IPS DF 19.7 (cell line): ENCODE data around the gene KRT4.
A peak's percentile ranks its signal among the peaks of the same experiment; 100 is the strongest.
"Not testable (repeated sequence)": the region's sequence is repeated elsewhere in the genome, so short reads cannot be mapped to it uniquely, and the experiment has no call there.

Experiments used
- DNase-seq: peaks from one replicate; pipeline ENCODE4 v3.0.0-alpha.2; 2013; ENCODE audit warnings: low read depth, low spot score

Gene KRT4

DNA sequence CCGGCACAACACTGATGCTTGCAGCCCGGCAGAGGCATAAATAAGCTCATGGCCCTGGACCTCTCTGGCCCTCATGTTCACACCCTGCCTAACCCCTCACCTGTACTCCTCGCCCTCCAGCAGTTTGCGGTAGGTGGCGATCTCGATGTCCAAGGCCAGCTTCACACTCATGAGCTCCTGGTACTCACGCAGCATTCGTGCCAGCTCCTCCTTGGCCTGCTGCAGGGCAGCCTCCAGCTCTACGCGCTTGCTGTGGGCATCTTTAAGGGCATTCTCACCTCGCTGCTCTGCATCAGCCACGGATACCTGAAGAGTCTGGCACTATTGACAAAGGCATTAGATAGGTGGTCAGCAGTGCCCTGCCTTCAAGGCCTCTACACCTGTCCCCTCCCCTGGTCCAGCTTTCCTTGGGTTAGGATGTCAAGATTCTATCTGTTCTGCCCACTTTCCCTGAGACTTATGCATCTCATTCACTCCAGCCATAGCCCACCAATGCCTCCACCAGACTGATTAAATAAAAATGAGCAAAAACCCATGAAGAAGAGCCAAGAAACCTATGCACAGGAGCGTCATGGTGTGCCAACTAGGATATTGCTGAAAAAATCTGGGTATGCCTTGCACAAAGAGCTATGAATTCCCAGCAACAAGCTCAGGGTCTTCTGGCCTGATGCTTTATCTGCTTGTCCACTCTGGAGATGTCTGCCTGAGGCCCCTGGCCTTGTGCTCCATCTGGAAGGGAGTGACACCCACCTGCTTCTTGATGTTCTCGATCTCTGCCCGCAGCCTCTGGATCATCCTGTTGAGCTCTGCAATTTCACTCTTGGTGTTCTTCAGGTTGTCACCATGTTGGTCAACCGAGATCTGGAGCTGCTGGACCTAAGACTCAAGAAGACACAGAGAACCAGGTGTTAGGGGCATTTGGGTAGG, 6.1 kb downstream of the KRT4 start:
- no peak for DNase-seq

DNA sequence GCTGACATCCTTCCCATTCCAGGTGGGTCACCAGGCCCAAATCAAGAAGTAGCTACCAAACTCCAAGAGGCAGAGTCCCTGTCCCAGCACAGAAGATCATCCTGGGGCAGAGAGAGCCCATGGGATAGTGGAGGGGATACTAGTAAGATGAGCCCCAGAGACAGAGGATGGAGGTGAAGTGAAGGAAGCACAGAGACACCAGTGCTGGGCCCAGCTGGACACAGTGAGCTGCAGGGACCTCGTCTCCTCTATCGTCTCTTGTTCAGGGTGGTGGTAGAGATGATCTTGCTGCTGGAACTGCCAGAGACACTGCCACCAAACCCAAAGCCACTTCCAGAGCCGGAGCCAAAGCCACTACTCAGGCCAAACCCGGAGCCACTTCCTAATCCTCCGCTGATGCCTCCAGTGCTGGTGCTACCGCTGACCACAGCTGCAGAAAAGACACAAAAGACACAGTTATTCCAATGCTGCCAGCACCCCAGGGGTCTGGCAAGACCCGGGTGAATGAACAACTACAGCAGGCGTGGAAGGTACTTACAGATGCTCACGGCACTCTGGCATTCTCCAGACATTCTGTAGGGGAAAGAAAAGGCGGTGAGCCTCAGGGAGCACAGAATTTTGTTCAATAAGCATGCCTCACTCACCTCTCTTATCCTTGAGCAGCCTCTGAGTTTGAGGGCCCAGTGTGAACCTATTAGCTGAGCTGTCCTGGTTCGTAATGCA, 6.9 kb downstream of the KRT4 start:
- DNase-seq, result no peak

DNA sequence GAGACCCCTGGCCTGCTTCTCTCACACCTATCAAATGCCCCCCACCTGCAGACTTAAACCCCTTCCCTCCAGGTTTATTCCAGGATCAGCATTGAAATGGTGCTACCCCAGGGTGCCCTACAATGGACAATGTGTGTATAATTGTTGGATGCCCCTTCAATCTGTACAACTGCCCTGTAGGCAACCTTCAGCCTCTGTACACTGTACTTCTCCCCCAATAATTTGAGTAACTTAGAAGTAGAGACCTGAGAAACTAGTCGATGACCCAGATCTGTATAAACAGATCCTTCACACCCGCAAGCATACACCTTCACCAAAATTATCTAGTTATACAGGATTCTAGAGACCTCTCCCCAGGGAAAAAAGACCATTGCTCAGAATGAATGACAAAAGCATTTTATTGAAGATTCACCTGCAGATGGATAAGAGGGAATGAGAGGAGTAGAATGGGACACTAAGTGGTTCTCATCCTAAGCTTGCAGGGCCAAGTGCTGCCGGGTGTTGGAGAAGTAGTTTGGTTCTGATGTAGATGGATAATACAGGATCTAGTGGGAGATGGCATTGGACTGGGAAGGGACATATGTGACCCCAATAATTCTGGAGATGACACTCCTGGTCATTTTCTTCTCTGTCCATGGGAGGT, 7.6 kb downstream of the KRT4 start:
- no peak for DNase-seq

DNA sequence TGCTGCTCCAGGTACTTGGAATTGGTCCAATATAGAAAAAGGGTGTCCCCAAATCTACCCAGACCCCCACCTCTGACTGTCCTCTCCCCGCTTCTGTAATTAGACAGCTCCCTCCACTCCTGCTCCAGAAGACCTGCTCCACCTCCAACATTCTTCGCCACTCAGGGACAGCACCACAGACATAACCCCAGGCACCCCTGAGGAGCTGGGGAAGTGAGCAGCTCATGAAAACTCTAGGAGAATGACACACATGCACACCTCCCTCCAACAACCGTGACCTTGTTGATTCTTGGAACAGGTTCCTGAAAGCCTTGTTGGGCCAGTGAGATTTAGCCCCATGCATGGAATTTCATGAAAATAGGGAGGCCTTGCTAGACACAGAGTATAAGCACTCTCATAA, 8.2 kb downstream of the KRT4 start:
- no peak for DNase-seq

DNA sequence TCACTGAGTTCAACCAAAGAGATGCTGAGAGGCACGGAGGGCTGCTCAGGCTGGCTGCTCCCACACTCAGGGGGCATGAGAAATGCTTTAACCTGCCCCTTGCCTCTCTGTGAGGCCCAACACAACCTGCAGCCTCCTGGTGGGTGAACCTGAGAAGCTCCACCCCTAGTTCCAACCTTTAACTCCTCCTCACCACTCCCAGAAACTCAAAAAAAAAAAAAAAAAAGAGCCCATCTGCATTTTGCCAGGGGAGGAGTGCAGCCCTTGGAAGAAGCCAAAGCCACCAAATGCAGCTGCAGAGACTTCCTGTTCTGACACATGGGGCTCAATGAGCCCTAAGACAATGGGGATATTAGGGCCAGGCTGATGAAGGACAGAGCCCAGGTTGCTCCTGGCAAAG, 8.9 kb downstream of the KRT4 start:
- DNase-seq, result peak; percentile 38

DNA sequence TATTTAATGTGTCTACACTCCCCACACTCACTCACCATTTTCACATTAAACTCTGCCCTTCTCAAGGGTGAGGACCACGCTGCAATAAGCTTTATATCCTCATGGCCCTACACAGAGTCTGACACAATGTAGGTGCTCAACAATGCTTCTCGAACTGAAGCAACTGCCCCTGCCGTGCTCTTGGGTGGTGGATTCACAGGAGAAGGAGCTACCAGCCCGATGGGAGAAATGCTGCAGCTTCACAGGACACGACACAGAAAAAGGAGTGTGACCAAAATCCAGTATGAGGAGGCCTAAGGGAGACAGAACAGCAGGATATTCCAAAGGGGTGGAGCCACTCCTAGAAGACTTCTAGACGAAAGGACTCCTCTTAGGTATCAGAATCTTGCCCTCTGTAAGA, 11.5 kb downstream of the KRT4 start:
- DNase-seq, result no peak

DNA sequence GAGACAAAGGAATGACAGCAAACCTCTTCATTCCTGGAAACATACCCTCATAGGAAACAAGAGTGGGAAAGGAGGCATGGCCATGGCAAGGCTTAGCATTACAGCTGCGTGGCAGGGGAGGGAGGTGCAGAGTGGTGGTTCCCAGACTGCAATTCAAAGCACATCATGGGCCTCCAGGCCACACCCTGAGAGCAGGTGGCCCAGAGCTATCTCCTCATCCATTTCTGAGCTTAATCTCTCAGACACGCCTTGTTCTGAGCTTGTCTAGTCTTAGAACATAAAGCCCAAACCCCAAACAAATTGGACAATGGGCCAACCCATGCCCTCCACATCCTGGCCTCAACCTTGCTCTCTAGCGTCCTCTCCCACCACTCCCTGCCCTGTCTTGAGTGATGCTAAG, 12.1 kb downstream of the KRT4 start:
- no peak for DNase-seq

DNA sequence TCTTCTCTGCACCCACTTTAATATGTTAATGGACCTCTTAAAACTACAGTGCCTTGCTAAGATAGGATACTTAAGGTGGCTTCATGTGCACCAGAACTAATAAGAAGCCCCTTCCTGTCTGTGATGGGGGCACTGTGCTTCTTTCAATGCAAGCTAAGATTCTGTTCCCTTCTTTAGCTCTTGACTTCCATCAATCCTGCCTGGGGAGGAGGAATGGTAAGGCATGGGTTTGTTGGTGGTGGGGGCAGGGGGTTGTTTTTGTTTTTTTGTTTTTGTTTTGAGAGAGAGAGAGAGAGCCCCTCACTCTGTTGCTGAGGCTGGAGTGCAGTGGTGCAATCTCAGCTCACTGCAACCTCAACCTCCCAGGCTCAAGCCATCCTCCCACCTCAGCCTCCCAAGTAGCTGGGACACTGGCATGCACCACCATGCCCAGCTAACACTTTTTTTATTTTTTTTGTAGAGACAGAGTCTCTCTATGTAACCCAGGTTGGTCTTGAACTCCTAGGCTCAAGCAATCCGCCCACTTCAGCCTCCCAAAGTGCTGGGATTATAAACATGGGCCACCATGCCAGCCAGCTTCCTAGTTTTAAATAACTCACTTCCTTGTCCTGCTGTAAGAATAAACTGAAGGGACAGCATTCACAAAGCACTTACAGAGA, 13.5 kb downstream of the KRT4 start:
- DNase-seq, result no peak

DNA sequence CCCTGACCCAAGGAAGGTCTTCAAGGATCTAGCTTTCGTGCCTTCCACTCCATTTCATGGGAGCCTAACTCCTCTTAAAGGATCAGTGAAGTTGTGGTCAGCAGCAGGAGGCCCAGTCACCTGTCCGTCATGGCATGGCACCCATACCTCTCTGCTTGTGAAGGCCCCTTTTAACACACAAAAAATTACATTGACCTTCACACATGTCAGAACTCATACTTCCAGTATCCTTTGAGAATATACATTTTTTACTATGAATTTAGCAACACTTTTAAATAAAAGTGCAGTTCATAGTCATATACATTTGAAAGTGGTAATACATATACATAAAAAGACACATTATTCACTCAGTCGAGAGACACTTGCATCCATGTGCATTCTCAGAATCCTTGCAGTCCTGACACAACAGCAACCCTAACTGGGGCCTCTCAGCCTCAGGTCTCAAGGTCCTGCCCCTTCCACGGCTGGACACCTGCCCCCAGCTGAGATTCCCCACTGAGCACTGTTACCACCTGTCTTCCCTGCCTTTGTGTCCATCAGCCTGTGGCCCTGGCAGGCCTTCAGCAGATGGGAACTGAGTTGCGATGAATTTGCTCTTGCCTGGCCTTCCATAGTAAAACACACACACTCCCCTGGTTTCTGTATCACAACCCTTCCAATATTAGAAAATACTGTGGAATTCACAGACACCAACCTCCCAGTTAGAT, 14.3 kb downstream of the KRT4 start:
- no peak for DNase-seq

DNA sequence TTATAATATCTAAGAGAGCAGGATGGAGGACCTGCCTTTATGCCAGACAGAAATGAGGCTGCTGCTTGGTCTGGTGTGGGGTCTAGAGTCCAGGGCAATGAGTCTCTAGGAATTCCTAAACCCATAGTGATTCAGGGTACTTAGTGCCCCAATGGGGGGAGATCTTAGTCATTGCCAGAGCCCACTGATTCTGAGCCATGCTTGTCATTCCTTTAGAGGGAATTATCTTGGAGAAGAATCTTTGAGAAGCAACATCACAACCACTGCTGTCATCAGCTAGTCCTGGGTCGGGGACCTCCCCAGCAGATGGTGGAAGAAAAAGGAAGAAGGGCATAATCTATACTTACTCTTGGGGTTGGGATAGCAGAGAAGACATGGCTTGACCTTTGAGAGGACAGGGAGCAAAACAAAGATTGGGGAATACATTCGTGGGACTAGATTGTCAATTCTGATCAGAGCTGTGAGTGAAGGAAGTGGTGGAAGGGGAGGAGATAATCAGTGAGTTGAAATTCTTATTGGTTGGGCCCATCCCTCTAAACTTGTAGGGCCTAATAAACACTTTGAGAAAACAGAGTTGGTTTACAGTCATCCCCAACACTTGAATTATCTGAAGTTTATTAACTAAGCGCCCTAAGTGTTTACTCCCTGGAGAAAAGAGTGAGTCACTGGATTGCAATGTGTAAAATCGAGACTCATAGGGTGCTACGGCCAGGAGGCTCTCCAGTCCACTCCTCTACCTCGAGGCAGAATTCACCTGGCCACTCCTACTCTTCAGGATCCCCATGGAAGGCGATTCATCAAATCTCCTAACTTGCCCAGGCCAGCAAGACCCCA, 15.0 kb downstream of the KRT4 start:
- no peak for DNase-seq

DNA sequence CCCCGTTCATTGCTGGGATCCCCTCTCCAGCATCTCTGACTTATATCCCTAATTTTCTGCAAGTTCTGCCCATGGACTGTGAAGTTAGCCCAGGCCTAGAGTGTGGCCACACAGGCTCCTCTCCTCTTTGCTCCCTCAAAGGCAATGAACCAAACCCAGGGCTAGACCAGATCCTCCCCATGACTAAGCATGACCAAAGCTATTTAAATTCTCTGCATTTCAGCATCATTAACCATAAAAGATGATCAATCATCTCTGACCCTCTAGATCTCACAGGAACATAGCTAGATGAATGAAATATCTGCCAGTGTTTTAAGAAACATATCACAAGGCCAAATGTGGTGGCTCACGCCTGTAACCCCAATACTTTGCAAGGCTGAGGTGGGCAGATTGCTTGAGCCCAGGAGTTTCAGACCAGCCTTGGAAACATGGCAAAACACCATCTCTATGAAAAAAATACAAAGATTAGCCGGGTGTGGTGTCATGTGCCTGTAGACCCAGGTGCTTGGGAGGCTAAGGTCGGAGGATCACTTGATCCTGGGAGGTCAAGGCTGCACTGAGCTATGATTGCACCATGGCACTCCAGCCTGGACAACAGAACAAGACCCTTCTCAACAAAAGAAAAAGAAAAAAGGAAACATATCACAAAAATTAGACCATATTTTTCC, 15.8 kb downstream of the KRT4 start:
- no peak for DNase-seq

DNA sequence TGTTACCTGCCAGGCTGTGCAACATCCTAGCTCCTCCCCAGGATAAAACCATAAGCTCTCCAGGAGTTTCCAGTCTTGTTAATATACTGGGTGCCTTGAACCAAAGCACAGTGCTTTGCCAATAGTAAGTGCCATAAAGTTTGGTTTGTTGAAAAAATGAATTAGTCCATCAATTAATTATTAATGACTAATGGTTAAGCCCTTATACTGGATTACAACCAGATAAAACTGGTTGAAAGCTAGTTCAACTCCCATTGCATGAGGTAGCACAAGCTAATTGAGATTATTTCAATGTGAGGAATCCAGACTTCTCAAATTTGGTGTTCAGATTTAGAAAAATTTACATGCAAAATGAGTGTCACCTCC, 16.4 kb downstream of the KRT4 start:
- DNase-seq, result no peak

DNA sequence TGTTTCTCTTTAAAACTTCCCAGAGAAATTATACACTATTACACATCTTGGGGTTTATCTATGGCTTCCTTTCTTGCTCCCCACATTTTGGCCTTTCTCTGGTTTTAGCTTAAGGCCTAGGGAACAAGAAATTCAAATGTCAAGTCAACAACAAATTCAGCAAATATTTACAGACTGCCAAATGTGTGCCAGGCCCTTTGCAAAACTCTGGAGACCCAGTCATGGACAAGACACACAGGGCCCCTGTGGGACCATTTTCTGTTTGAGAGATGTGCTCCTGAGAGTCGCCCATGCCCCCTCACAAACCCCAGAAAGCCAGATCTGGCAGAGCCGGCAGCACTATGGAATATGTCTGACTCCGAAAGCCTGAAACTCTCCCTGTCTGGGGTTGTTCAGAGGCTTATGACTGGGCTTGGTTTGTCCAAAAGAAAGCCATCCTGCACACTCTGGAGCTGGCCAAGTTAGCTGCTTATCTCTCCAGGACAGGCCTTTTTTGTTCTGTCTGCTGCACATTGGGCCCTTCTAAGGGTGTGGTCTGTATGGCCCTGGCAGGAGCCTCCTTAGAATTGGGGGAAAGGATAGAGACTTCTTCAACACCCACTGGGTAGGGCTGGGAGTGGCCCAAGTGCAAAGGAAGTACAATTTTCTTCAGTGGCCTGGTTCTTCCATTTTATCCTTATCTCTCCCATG, 16.9 kb downstream of the KRT4 start:
- no peak for DNase-seq

DNA sequence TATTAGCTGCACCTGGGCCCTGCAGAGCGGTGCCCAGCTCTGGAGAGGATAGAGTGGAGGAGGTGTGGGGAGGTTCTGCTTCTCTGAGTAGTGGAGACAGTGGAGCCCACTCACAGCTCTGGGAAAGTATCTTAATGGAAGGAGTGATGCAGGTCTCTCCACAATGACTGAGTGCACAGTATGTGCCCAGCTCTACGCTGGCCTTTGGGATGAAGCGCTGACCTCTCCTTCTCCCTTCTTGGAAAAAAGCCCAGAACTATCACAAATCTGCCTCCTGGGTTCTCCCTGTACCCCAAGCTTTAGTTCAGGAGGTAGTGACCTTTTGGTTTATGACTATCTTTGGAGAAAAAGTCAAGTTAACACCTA, 17.5 kb downstream of the KRT4 start:
- no peak for DNase-seq

DNA sequence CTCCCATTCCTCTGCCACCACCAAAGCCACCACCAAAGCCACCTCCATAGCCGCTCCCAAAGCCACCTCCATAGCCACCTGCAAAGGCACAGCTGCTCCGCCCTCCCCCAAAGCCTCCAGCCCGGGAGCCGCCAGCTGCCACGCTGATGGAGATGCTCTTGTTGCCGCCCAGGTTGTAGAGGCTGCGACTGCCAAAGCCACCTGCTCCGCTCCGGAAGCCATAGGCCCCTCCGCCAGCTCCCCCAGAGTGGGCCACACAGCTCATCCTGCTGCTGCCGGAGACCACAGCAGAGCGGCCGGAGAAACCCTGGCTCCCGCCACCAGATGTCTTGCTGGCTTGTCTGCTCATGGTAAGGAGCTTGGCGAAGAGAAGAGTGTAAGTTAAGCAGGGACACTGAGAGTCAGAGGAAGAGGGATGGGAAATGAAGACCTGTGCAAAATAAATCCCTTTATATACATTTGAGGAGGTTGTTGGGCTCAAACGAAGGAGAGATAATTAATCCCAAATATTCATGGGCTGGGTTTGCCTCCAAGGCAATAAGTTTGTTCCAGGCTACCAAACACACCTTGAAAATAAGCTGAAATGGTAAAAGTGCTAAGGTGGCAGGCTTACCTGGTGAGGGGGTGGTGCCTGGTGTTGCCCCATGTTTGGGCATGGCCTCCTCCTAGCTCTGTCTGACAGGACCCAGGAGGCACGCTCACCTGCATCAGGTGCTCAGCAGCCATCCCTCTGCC, 18.1 kb downstream of the KRT4 start, which contains the start of gene KRT3:
TSS of gene KRT3 (minus strand) at position 424 of the 735 bp plus-strand sequence. CDS start at position 349, 75 bp downstream.
- DNase-seq, result no peak

DNA sequence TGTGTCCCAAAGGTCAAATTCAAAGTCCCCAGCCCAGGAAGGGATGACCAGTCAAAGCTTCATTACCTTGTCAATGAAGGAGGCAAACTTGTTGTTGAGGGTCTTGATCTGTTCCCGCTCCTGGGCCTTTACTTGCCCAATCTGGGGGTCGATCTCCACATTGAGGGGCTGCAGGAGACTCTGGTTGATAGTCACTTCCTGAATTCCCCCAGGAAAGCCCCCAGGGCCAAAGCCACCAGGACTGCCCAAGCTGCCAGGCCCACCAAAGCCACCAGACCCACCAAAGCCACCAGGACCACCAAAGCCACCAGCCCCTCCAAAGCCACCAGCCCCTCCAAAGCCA, 18.6 kb downstream of the KRT4 start:
- DNase-seq, result not testable (repeated sequence)

DNA sequence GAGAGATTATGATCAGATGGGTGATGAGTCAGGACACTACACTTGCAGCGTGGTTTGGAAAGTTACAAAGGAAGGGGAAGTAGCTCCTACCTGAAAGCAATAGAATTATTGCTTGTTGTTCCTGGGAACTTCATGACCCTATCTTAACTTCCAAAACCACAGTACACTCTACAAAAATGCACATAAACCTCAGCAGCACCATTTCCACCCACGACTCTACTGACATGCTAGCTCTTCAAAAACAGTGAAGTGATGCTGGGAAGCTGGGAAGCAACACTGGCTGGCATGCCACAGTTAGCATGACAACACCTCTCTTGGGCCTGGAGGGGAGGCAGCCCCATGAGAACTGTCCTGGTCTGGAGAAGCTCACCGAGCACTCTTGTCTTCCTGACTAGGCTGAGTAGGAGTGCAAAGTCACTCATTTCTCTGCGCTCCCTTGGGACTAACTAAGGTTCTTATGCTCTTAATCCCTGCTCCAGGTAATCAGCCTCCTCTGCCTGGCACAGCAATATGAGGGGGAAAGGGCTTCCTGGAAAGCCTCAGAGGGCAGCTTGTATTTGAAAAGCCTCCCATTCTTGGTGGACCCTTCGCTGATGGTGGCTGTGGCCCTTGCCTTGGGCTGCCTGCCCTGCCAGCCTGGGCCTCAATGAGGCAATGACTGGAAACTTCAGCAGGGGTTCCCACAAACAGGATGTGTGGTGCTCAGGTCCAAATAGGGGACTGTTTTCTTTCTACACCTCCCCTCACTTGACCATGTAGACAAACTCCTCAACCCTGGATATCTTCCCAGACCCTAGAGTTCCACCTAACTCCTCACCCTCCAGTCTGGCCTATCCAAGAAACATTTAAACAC, 19.2 kb downstream of the KRT4 start:
- DNase-seq, result no peak
